HG02759 (cell line): ENCODE results near the gene PLPPR5.

Experiments
- ATAC-seq: cut with Tn5 transposase; IDR thresholded peaks from one replicate; pipeline ENCODE4 v1.9.1; 2021; ENCODE audit warnings: mild to moderate bottlenecking, moderate library complexity; ENCODE audit not compliant: unreplicated experiment

Gene PLPPR5

GRCh38 chr1:98969798-98970490, 34.7 kb downstream of the PLPPR5 start:
- no peak for ATAC-seq

GRCh38 chr1:98967122-98967521, 37.5 kb downstream of the PLPPR5 start:
- ATAC-seq, result no peak

- ATAC-seq, result no peak
These were observed 39.3 kb downstream of the PLPPR5 start for GRCh38 chr1:98965394-98965793.

GRCh38 chr1:98964198-98964597, 40.5 kb downstream of the PLPPR5 start:
- no peak for ATAC-seq

- ATAC-seq, result no peak
These were observed 41.5 kb downstream of the PLPPR5 start for GRCh38 chr1:98963064-98963758.

GRCh38 chr1:98962156-98962555, 42.5 kb downstream of the PLPPR5 start:
- no peak for ATAC-seq

GRCh38 chr1:98949621-98950020, 55.0 kb downstream of the PLPPR5 start:
- no peak for ATAC-seq

GRCh38 chr1:98949166-98949565, 55.5 kb downstream of the PLPPR5 start:
- ATAC-seq, result no peak

- ATAC-seq, result no peak
These were observed 57.6 kb downstream of the PLPPR5 start for GRCh38 chr1:98947071-98947470.

- ATAC-seq, result no peak
These were observed 64.0 kb downstream of the PLPPR5 start for GRCh38 chr1:98940722-98941079.

- ATAC-seq, result no peak
These were observed 64.5 kb downstream of the PLPPR5 start for GRCh38 chr1:98940069-98940721.

GRCh38 chr1:98939471-98939870, 65.2 kb downstream of the PLPPR5 start:
- no peak for ATAC-seq

GRCh38 chr1:98937347-98937746, 67.3 kb downstream of the PLPPR5 start:
- ATAC-seq, result no peak

GRCh38 chr1:98932184-98932583, 72.5 kb downstream of the PLPPR5 start:
- ATAC-seq, result no peak

- ATAC-seq, result no peak
These were observed 73.4 kb downstream of the PLPPR5 start for GRCh38 chr1:98931128-98931835.

- ATAC-seq, result no peak
These were observed 75.2 kb downstream of the PLPPR5 start for GRCh38 chr1:98929437-98929836.

- ATAC-seq, result no peak
These were observed 78.1 kb downstream of the PLPPR5 start for GRCh38 chr1:98926597-98926996.

- ATAC-seq, result no peak
These were observed 79.7 kb downstream of the PLPPR5 start for GRCh38 chr1:98924977-98925376.

- ATAC-seq, result no peak
These were observed 81.0 kb downstream of the PLPPR5 start for GRCh38 chr1:98923667-98924066.

- no peak for ATAC-seq
These were observed 82.8 kb downstream of the PLPPR5 start for GRCh38 chr1:98921817-98922216.

- ATAC-seq, result no peak
These were observed 84.1 kb downstream of the PLPPR5 start for GRCh38 chr1:98920441-98921110.
